DMS153 treated with DMSO at 0.1 percent for 48 hours (cell line): Measurements from ENCODE around the gene PCP4L1.
"Not testable (repeated sequence)": the region's sequence is repeated elsewhere in the genome, so short reads cannot be mapped to it uniquely, and the experiment has no call there.

Experiments
- DNase-seq: peaks from one replicate; lab custom pipeline; 2025; ENCODE audit not compliant: unreplicated experiment; lab: John Stamatoyannopoulos, UW

PCP4L1 gene

DNA sequence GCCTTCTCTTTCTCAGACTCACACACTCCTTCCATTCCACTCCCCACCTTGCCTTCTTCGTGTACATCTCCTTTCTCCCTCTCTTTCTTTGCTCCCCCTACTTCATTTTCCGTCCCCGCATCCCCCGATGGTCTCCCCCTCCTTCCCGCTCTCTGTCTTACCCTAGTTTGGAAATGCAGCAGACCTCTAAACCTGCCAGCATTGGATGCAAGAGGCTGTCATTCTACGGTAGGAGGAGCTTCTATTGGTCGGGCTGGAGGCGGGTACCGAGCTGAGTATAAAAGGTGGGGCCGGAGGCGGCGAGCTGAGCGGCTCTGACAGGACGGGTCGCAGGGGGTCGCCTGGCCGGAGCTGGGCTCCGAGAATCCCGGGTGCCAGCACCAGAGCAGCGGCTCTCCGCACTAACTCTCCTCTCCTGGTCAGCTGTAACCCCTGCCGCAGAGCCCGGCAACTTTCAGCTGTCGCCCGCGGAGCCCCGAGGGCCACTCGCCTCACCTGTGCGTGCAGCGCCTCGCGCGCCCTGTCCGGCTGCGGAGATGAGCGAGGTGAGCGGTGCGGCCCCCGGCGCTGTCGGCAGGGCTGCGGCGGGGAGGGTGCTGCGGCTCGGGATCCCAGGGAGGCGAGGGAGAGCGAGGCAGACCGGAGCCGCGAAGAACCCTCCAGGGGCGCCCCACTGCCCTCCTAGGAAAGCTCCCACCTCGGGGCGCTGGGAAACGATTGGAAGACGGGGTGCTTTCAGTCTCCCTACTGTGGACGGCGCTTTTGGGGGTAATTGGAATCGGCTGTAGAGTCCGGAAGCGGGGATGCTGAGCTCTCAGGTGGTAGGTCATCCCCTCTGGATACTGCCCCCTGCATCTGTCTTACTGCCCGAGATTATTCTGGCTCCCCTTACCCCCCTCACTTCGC lies at the start of gene PCP4L1:
Gene PCP4L1, plus strand, starts transcription at position 307 of the 906 bp plus-strand sequence. Its CDS starts 230 bp downstream, at position 537.
- DNase-seq: no peak

GRCh38 chr1:161209790-161210409 lies 48.6 kb upstream of the PCP4L1 start:
- peak; percentile 85 for DNase-seq

- no peak for DNase-seq
These were observed 44.2 kb upstream of the PCP4L1 start for GRCh38 chr1:161214369-161214768.

- no peak for DNase-seq
These were observed 43.5 kb upstream of the PCP4L1 start, which contains the start of gene FCER1G for GRCh38 chr1:161215076-161215475. Gene FCER1G (plus strand): TSS chr1:161215295. CDS start chr1:161215322, 27 bp downstream.

GRCh38 chr1:161216945-161217712 lies 41.4 kb upstream of the PCP4L1 start:
- no peak for DNase-seq

GRCh38 chr1:161217831-161218230 lies 40.7 kb upstream of the PCP4L1 start:
- DNase-seq: no peak

GRCh38 chr1:161218301-161219077 lies 40.1 kb upstream of the PCP4L1 start:
- no peak for DNase-seq

- no peak for DNase-seq
These were observed 39.3 kb upstream of the PCP4L1 start for GRCh38 chr1:161219078-161219892.

- DNase-seq: no peak
These were observed 38.5 kb upstream of the PCP4L1 start for GRCh38 chr1:161220002-161220401.

- DNase-seq: no peak
These were observed 36.1 kb upstream of the PCP4L1 start for GRCh38 chr1:161222175-161223019.

DNA sequence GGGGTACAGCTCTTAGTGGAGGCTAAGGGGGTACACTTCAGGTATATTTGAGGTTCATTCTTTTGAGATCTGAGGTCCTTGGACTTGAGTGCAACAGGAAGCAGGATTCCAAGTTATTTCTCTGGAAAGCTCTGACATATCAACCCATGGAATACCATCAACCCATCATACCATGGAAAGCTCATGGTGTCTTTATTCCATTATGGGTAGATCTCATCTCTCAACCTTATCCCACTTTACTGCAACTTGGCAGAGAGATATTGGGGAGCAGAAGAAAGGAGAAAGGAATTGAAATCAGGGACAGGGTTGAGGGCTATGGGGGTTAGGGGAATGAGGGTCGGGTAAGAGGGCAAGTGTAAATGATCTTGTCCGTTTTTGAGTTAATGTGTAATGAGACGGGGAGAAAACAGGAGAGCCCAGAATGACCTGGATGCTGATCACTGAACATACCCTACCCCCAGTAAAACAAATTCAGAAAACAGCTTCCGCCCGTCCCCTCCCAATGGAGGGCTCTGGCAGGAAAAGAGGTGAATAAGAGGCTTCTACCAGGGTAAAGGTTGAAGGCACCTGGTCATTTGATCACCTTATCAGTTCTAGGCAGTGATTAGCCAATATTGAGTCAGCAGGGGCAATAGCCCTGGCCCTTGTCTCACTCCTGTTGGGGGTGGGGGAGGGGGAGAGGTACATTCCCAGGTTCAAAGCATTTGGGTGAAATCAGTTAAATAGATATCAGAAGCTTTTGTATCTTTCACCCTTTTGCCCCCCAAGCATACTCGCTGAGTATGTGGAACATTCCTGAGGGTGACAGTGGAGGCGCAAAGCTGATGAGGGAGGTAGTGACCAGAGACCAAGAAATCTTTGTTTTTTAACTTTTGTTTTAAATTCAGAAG lies 34.5 kb upstream of the PCP4L1 start:
- DNase-seq: no peak

- not testable (repeated sequence) for DNase-seq
These were observed 33.9 kb upstream of the PCP4L1 start for GRCh38 chr1:161224695-161225087.

- no peak for DNase-seq
These were observed 33.4 kb upstream of the PCP4L1 start for GRCh38 chr1:161225178-161225533.

- DNase-seq: peak; percentile 97
These were observed 32.8 kb upstream of the PCP4L1 start, which contains the start of gene TOMM40L for GRCh38 chr1:161225534-161226319. Gene TOMM40L (plus strand): TSS chr1:161226060. CDS start chr1:161226490, 430 bp downstream.

DNA sequence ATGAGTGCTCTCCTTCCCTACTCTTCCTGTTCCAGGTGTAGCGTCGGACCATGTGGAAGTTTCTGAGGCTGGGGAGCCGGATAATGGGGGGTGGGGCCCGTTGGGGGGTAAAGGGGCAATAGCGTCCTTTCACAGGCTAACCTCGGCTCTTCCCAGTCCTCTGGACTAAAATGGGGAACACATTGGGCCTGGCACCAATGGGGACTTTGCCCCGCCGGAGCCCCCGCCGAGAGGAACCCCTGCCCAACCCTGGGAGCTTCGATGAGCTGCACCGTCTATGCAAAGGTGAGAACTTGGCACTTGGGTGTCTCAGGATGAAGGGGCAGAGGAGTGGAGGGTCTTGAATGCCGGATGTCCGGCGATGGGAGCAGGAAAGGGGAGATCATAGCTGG lies 32.2 kb upstream of the PCP4L1 start:
- no peak for DNase-seq

DNA sequence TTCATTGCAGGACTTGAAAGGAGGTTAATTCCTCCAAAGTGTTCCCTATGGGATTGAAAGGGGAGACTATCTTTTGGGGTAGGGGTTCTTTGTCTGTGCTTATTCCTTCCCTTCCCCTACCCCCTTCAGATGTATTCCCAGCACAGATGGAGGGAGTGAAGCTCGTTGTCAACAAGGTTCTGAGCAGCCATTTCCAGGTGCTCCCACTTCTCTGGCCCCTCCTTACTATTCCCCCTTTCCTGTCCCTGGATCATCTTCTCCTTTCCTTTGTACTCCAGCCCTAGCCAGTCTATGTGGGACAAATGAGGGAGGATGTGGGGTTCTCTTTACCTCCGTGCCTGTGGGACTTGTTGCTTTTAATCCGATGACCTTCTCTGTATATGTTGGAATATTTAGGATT lies 31.8 kb upstream of the PCP4L1 start:
- peak; percentile 44 for DNase-seq
